ENCODE results near the gene STRADB. TPM values are rescaled to one million over a fixed set of nuclear protein-coding genes. Genes with fewer than 3 reads are reported as not detected.

The STRADB gene
- total RNA-seq, 1 donor from 2014 or later = 13.7 TPM

DNA sequence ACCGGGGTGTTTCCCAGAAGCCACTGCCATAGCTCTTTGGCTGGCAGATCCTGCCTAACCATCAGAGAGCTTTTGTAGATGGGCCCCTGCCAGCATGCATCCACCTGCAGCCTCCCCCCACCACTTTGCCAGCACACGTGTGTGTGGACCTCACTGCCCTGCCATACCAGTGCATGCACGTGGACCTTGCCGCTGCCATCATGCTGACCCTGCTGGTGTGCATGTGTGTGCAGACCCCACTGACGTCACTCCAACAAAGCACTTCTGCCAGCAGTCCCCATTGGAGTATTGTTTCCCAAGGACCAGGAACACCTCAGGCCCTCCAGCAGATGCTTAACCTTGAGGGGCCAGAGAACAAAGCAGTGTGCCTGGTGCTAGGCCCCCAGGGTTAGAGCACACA, 71.4 kb downstream of the STRADB start:
- Mint-ChIP-seq H3K4me3 (ENCODE audit: unreplicated experiment) (no peak overlapping the region), H3K4me1 (ENCODE audit: low read depth) (no peaks in the 10 kb centered on the region), H3K27me3 (ENCODE audit: low read depth) (no peaks in the 10 kb centered on the region), H3K36me3 (ENCODE audit: low read depth) (peaks cover 12% of the 10 kb centered on the region), H3K9me3 (ENCODE audit: low read depth) (peaks cover 63% of the 10 kb centered on the region), H3K27ac (ENCODE audit: unreplicated experiment) (no peak overlapping the region)
- TF ChIP-seq, protein P1, sequence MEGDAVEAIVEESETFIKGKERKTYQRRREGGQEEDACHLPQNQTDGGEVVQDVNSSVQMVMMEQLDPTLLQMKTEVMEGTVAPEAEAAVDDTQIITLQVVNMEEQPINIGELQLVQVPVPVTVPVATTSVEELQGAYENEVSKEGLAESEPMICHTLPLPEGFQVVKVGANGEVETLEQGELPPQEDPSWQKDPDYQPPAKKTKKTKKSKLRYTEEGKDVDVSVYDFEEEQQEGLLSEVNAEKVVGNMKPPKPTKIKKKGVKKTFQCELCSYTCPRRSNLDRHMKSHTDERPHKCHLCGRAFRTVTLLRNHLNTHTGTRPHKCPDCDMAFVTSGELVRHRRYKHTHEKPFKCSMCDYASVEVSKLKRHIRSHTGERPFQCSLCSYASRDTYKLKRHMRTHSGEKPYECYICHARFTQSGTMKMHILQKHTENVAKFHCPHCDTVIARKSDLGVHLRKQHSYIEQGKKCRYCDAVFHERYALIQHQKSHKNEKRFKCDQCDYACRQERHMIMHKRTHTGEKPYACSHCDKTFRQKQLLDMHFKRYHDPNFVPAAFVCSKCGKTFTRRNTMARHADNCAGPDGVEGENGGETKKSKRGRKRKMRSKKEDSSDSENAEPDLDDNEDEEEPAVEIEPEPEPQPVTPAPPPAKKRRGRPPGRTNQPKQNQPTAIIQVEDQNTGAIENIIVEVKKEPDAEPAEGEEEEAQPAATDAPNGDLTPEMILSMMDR (IDR thresholded peaks at IDR 0.05) = no peak
- no peak for DNase-seq (ENCODE audit: low spot score)

DNA sequence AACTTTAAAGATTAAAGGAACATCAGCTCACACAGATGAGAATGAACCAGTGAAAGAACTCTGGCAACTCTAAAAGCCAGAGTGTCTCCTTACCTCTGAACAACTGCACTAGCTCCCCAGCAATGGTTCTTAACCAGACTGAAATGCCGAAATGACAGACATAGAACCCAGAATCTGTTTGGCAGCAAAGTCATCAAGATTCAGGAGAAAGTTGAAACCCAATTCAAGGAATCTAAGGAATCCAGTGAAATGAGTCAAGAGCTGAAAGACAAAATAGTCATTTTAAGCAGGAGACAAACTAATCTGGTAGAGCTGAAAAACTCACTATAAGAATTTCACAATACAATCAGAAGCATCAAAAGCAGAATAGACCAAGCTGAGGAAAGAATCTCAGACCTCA, 72.0 kb downstream of the STRADB start:
- Mint-ChIP-seq H3K27ac (ENCODE audit: unreplicated experiment) (no peak overlapping the region), H3K4me1 (ENCODE audit: low read depth) (no peaks in the 10 kb centered on the region), H3K9me3 (ENCODE audit: low read depth) (peaks cover 65% of the 10 kb centered on the region), H3K4me3 (ENCODE audit: unreplicated experiment) (no peak overlapping the region), H3K27me3 (ENCODE audit: low read depth) (no peaks in the 10 kb centered on the region), H3K36me3 (ENCODE audit: low read depth) (peaks cover 14% of the 10 kb centered on the region)
- DNase-seq (ENCODE audit: low spot score) = no peak
- TF ChIP-seq, protein P1 (IDR thresholded peaks at IDR 0.05) = no peak

Other genes with a start within 250 kb of the STRADB start
- 3.0 to 7.6 TPM (median 4.0 TPM) in 3 replicates for gene CASP8, start 191.2 kb upstream of the STRADB start, total RNA-seq
- 1.4 to 2.1 TPM (median 1.5 TPM) in 3 replicates for gene FLACC1, start 94.4 kb upstream of the STRADB start, total RNA-seq
- gene TRAK2, start 282 bp upstream of the STRADB start, total RNA-seq = 46.0 to 53.2 TPM (median 48.4 TPM) in 3 replicates
- gene TMEM237, start 191.8 kb downstream of the STRADB start, total RNA-seq = 28.1 to 53.3 TPM (median 29.7 TPM) in 3 replicates
- gene MPP4, start 246.9 kb downstream of the STRADB start, total RNA-seq = 0.26 to 0.56 TPM (median 0.37 TPM) in 3 replicates

Measured in chondrocyte (in vitro differentiated cells).